HEK293T (cell line): ENCODE results near the gene UGT1A7.

Experiments used
- BHLHE40 ChIP-seq: fragments of 450-650 bp; IDR thresholded peaks from 2 replicates; pipeline ENCODE4 v1.6.1; 2016; ENCODE audit warnings: mild to moderate bottlenecking, moderate library complexity, borderline replicate concordance
- FOXA1 ChIP-seq: fragments of 450-650 bp; IDR thresholded peaks from 2 replicates; pipeline ENCODE4 v1.6.1; 2016; ENCODE audit warnings: mild to moderate bottlenecking
- FOXK2 ChIP-seq: fragments of 450-650 bp; IDR thresholded peaks from 2 replicates; pipeline ENCODE4 v1.6.1; 2016; ENCODE audit warnings: mild to moderate bottlenecking
- PKNOX1 ChIP-seq: fragments of 450-650 bp; IDR thresholded peaks from 2 replicates; pipeline ENCODE4 v1.6.1; 2016
- SP1 ChIP-seq: fragments of 450-650 bp; IDR thresholded peaks from 2 replicates; pipeline ENCODE4 v1.6.1; 2017
- SUZ12 ChIP-seq: fragments of 450-650 bp; IDR thresholded peaks from 2 replicates; pipeline ENCODE4 v1.6.1; 2016; ENCODE audit warnings: mild to moderate bottlenecking
- TARDBP ChIP-seq: fragments of 450-650 bp; IDR thresholded peaks from 2 replicates; pipeline ENCODE4 v1.6.1; 2016
- ZNF384 ChIP-seq: fragments of 450-650 bp; IDR thresholded peaks from 2 replicates; pipeline ENCODE4 v1.6.1; 2016

GRCh38 chr2:233779722-233780121 is 98.0 kb downstream of the UGT1A7 start:
- TF ChIP-seq ZNF384 (no peak), SP1 (no peak), BHLHE40 (no peak), SUZ12 (no peak), FOXA1 (no peak), FOXK2 (no peak), TARDBP (no peak), PKNOX1 (no peak)
